RWPE2 (cell line): ENCODE data around the gene TMEM107.
A peak's percentile ranks its signal among the peaks of the same experiment; 100 is the strongest.

ENCODE experiments used
- ATAC-seq: fragments of 200-7000 bp; cut with Tn5 transposase; 3 replicates; pipeline ENCODE4 v1.9.1; 2021; ENCODE audit warnings: low read depth
- DNase-seq: peaks from one replicate; pipeline ENCODE4 v3.0.0-alpha.2; 2020; ENCODE audit warnings: low spot score
- H3K27ac ChIP-seq: fragments of 450-650 bp; 2 replicates; pipeline ENCODE4 v1.5.1; 2017; ENCODE audit warnings: mild to moderate bottlenecking; ENCODE audit not compliant: poor library complexity, severe bottlenecking
- H3K27me3 ChIP-seq: fragments of 250-450 bp; sonication (Bioruptor Pico); 2 replicates; pipeline ENCODE4 v1.5.1; 2021; ENCODE audit warnings: mild to moderate bottlenecking, moderate library complexity; ENCODE audit not compliant: insufficient read depth, poor library complexity, severe bottlenecking
- H3K36me3 ChIP-seq: fragments of 250-450 bp; sonication (Bioruptor Pico); 2 replicates; pipeline ENCODE4 v1.5.1; 2020; ENCODE audit warnings: low read depth, mild to moderate bottlenecking, moderate library complexity
- H3K4me1 ChIP-seq: fragments of 250-450 bp; sonication (Bioruptor Pico); 2 replicates; pipeline ENCODE4 v1.5.1; 2021; ENCODE audit warnings: mild to moderate bottlenecking, moderate library complexity; ENCODE audit not compliant: insufficient read depth, poor library complexity, severe bottlenecking
- H3K4me3 ChIP-seq: fragments of 250-450 bp; sonication (Bioruptor Pico); 2 replicates; pipeline ENCODE4 v1.5.1; 2021; ENCODE audit warnings: mild to moderate bottlenecking, moderate library complexity; ENCODE audit not compliant: severe bottlenecking
- H3K9me3 ChIP-seq: fragments of 250-450 bp; sonication (Bioruptor Pico); 2 replicates; pipeline ENCODE4 v1.5.1; 2021; ENCODE audit warnings: mild to moderate bottlenecking, moderate library complexity; ENCODE audit not compliant: severe bottlenecking
- CTCF ChIP-seq: fragments of 450-650 bp; IDR thresholded peaks from one replicate; pipeline ENCODE4 v1.5.1; 2017; ENCODE audit warnings: mild to moderate bottlenecking, moderate library complexity; ENCODE audit not compliant: poor library complexity, severe bottlenecking

TMEM107 gene

GRCh38 chr17:8158267-8159031 lies 17.7 kb downstream of the TMEM107 start:
- DNase-seq, result no peak
- Histone ChIP-seq H3K27ac (no peak overlapping the region), H3K27me3 (no peaks in the 10 kb centered on the region), H3K4me1 (peaks cover 14% of the 10 kb centered on the region), H3K4me3 (no peak overlapping the region), H3K36me3 (peaks cover 51% of the 10 kb centered on the region), H3K9me3 (no peaks in the 10 kb centered on the region)
- ATAC-seq, result peak; percentile 18; the same call in 1 of the 3 replicates
- peak; percentile 87 for TF ChIP-seq CTCF

GRCh38 chr17:8156246-8156992 lies 19.8 kb downstream of the TMEM107 start:
- H3K4me1 ChIP-seq, result peaks cover 18% of the 10 kb centered on the region
- DNase-seq (peak; percentile 100), ATAC-seq (peak; percentile 59)
- H3K4me3 ChIP-seq, result peak overlapping the region; percentile 82
- peak; percentile 13 for TF ChIP-seq CTCF
- H3K9me3 ChIP-seq, result no peaks in the 10 kb centered on the region
- peaks cover 63% of the 10 kb centered on the region for H3K36me3 ChIP-seq
- H3K27me3 ChIP-seq, result no peaks in the 10 kb centered on the region
- H3K27ac ChIP-seq, result peak overlapping the region; percentile 98

- no peak for TF ChIP-seq CTCF
- H3K27ac ChIP-seq, result peak overlapping the region; percentile 98
- no peaks in the 10 kb centered on the region for H3K9me3 ChIP-seq
- H3K27me3 ChIP-seq, result no peaks in the 10 kb centered on the region
- no peak for DNase-seq
- ATAC-seq, result no peak
- H3K36me3 ChIP-seq, result peaks cover 63% of the 10 kb centered on the region
- H3K4me1 ChIP-seq, result peaks cover 16% of the 10 kb centered on the region
- H3K4me3 ChIP-seq, result peak overlapping the region; percentile 82
Measured at GRCh38 chr17:8155996-8156245, 20.3 kb downstream of the TMEM107 start.

GRCh38 chr17:8155231-8155995 lies 20.8 kb downstream of the TMEM107 start:
- Histone ChIP-seq H3K27ac (peak overlapping the region; percentile 98), H3K4me1 (peaks cover 16% of the 10 kb centered on the region), H3K9me3 (no peaks in the 10 kb centered on the region), H3K4me3 (peak overlapping the region; percentile 82), H3K27me3 (no peaks in the 10 kb centered on the region), H3K36me3 (peaks cover 63% of the 10 kb centered on the region)
- ATAC-seq (no peak), DNase-seq (no peak)
- no peak for TF ChIP-seq CTCF
